Activated naive CD4-positive, alpha-beta T cell treated with anti-CD3 and anti-CD28 coated beads, Interleukin-2, amount 50 U/mL, for 72 hours (primary cell): Measurements from ENCODE around the gene CC2D1A. TPM values are rescaled to one million over a fixed set of nuclear protein-coding genes. Genes with fewer than 3 reads are reported as not detected.
"Not testable (repeated sequence)": the region's sequence is repeated elsewhere in the genome, so short reads cannot be mapped to it uniquely, and the experiment has no call there.

Experiments used
- ATAC-seq, 2 donors: fragments of 150-1000 bp; cut with Tn5 transposase; 2 replicates each; pipeline ENCODE4 v1.10.0; 2021; ENCODE audit warnings: mild to moderate bottlenecking in 2 of 2, moderate library complexity in 2 of 2
- DNase-seq, 2 donors: peaks; one replicate each; pipeline ENCODE4 v3.0.0; 2021 to 2022; ENCODE audit warnings: low spot score in 2 of 2
- H3K27ac Mint-ChIP-seq, 2 donors: one replicate each; pipeline ENCODE4 v1.8.0; 2022; ENCODE audit warnings: mild to moderate bottlenecking in 2 of 2, mixed read lengths in 2 of 2
- H3K36me3 Mint-ChIP-seq, 2 donors: one replicate each; pipeline ENCODE4 v1.8.0; 2022; ENCODE audit warnings: mixed read lengths in 2 of 2
- H3K9me3 Mint-ChIP-seq, 2 donors: one replicate each; pipeline ENCODE4 v1.8.0; 2022; ENCODE audit warnings: mixed read lengths in 2 of 2
- total RNA-seq, 2 donors: library from RNA; stranded (reverse); gene quantifications; one replicate each; pipeline ENCODE4 v1.2.3, GENCODE V29; 2022

The CC2D1A gene
- total RNA-seq, 2 donors from 2014 or later = 29.4 to 57.9 TPM

DNA sequence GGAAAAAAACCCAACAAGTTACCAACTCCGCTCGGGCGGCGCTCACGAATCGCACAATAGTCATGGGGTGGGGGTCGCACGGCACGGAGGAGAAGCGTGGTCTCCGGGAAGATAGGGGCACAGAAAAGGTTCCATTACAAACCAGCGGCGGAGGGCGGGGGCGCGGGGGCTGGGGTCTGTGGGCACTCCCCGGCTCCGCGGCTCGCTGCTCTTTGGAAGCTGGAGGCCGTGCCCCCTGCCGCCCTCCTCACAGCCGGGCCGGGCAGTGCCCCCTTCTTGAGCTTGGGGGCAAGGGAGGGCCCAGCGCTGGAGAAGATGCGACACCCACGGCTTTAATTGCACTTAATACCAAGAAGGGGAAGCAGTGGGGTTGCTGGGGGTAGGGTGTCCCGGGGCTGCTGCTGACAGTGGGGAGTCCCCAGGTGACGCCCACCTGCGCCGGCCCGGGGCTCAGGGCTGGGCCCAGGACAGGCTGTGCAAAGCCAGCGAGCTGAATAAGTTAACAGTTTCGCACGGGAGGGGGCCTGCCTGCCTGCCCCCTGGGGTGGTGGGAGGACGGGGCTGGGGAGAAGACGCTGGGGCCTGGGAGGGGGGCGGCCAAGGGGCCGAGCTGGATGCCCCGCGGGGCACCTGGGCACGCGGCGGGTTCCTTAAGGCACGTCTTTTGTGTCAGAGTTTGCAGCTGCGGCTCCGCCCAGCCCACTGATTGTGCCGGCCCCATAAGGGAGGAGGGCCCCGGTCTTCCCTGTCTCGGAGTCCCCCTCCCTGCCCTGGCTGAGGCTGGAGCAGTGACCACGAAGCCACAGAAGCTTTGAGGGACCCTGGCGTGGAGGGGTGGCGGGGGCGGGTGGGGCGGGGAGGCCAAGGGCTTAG is 56.1 kb downstream of the CC2D1A start:
- Mint-ChIP-seq H3K27ac (no peak overlapping the region), H3K9me3 (no peaks in the 10 kb centered on the region), H3K36me3 (no peaks in the 10 kb centered on the region)
- DNase-seq = no peak
- no peak for ATAC-seq

DNA sequence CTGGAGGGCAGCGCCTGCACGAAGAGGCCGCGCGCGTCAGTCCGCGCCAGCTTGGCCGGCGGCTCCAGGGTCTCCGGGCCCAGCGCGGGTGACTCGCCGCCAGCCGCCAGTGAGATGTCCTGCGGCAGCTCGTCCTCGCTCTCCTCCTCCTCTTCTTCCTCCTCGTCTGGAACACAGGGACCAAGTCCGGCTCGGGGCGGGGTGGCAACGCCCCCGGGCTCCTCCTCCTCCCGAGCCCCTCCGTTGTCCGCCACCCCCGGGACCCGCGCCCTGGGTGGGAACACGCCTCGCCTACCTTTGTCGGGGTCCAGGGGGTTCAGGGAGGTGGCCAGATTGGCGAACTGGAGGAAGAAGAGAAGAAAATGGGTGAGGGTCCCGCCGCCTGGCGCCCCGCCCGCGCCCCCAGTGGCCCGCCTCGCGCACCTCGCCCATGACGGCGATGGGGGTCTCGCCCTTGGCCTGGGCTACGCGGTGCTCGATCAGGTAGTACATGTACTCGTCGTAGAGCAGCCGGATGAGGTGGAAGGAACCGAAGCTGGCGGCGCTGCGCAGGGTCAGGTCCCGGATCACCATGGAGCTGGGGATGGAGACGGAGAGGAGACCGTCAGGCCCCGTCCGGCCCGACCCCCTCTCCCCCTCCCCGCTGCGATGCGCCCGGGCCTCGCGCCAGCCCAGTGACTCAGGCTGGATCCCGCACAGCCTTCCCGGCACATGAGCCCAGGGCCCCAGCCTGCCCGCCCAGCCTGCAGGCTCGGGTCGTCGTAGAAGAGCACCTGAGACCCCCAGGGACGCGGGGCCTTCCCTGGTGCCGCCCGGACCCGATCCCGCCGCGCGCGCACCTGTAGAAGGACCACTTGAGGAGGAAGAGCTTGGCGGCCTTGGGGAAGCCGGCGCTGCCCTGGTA is 57.0 kb downstream of the CC2D1A start:
- Mint-ChIP-seq H3K27ac (no peak overlapping the region), H3K9me3 (no peaks in the 10 kb centered on the region), H3K36me3 (no peaks in the 10 kb centered on the region)
- no peak for DNase-seq
- no peak for ATAC-seq

- DNase-seq = no peak
- H3K36me3 Mint-ChIP-seq = no peaks in the 10 kb centered on the region
- no peak overlapping the region for H3K27ac Mint-ChIP-seq
- H3K9me3 Mint-ChIP-seq = no peaks in the 10 kb centered on the region
- no peak for ATAC-seq
Observed at GRCh38 chr19:13963603-13964105, 57.7 kb downstream of the CC2D1A start.

DNA sequence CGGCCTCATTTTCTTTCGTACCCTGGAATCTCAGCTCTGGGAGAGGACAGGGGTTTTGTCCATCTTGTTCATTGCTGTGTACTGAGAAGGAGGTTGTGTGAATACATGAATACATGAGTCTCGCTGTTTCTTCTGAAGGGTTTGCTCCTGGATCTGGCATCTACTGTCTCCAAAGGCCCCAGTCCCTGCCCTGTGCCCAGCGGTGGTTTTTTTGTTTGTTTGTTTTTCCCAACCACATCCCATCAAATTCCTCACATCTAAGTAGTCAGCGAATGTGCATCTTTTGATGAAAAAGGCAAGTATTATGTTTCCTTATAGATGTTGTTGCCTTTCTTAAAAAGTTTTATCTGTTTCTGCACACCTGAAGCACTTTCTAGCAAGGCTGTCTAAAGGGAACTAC is 58.8 kb downstream of the CC2D1A start:
- H3K36me3 Mint-ChIP-seq = no peaks in the 10 kb centered on the region
- DNase-seq (no peak), ATAC-seq (no peak)
- H3K27ac Mint-ChIP-seq = peak overlapping the region in 1 of 2 donors; percentile 22
- no peaks in the 10 kb centered on the region for H3K9me3 Mint-ChIP-seq

- Mint-ChIP-seq H3K27ac (peak overlapping the region in 1 of 2 donors; percentile 22), H3K9me3 (no peaks in the 10 kb centered on the region), H3K36me3 (no peaks in the 10 kb centered on the region)
- ATAC-seq (no peak), DNase-seq (no peak)
Observed at GRCh38 chr19:13965377-13965896, 59.4 kb downstream of the CC2D1A start.

DNA sequence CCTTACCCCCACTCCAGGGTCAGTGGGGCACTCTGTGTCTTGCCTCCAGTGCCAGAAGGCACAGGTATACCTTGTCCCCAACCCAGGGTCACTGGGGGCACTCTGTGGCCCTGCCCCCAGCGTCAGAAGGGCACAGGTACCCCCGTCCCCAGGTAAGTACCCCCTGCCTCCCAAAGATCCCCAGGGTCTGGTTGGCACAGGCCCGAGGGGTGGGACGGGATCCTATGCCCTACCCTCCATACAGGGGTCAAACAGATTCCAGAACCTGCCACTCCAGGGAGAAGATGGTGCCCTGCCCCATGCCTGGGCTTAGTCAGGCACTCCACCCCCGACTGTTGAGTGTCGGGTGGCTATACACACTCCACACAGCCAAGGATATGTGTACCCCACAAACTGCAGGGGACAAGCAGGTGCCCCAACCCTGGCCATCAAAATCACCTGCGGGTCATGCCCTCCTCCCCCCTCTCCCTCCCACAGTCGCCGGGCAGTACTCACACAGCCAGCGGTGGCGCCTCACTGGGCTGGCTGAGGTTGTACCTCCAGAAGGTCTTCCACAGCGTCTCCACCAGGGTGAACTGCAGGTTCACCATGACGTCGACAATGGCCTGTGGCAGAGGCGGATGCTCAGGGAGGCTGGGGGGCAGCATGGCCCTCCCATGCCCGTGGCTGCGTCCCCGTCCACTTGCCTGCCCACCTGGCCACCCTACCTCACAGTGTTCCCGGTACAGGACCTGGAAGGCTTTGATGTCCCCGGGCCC is 60.1 kb downstream of the CC2D1A start:
- H3K27ac Mint-ChIP-seq = peak overlapping the region in 1 of 2 donors; percentile 60
- no peaks in the 10 kb centered on the region for H3K9me3 Mint-ChIP-seq
- peak in 1 of 2 donors; percentile 21 for ATAC-seq
- no peaks in the 10 kb centered on the region for H3K36me3 Mint-ChIP-seq
- DNase-seq = no peak

DNA sequence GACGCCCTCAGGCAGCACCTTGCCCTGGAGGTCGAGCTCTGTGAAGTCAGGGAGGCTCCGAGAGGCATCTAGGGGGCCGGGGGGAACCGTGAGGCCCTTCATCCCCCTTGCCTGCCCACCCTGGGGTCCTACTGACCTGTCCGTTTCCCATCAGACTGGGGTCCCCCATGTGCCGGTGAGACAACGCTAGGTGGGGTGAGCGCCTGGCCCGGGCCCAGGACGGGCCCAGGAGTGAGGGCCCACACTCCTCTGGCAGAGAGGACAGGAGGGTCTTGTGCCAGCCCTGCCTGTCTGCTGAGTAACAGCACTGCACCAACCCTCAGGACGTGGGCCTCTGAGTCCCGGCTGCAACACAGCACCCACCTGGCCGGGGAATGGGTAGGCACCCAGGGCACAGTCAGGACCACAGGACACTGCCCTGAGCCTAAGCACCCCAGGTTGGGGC is 60.7 kb downstream of the CC2D1A start:
- Mint-ChIP-seq H3K27ac (no peak overlapping the region), H3K9me3 (no peaks in the 10 kb centered on the region), H3K36me3 (no peaks in the 10 kb centered on the region)
- DNase-seq (no peak), ATAC-seq (peak in 1 of 2 donors; percentile 7)

GRCh38 chr19:13967206-13967605 is 61.2 kb downstream of the CC2D1A start:
- H3K36me3 Mint-ChIP-seq, DNase-seq, ATAC-seq, H3K9me3 Mint-ChIP-seq: not testable (repeated sequence)
- peak overlapping the region in 1 of 2 donors; percentile 68 for H3K27ac Mint-ChIP-seq

GRCh38 chr19:13968383-13968935 is 62.5 kb downstream of the CC2D1A start:
- ATAC-seq = no peak
- Mint-ChIP-seq H3K36me3 (no peaks in the 10 kb centered on the region), H3K27ac (no peak overlapping the region), H3K9me3 (no peaks in the 10 kb centered on the region)
- no peak for DNase-seq

- DNase-seq = no peak
- no peak for ATAC-seq
- Mint-ChIP-seq H3K9me3 (no peaks in the 10 kb centered on the region), H3K27ac (no peak overlapping the region), H3K36me3 (no peaks in the 10 kb centered on the region)
Observed at GRCh38 chr19:13968999-13969398, 63.0 kb downstream of the CC2D1A start.

DNA sequence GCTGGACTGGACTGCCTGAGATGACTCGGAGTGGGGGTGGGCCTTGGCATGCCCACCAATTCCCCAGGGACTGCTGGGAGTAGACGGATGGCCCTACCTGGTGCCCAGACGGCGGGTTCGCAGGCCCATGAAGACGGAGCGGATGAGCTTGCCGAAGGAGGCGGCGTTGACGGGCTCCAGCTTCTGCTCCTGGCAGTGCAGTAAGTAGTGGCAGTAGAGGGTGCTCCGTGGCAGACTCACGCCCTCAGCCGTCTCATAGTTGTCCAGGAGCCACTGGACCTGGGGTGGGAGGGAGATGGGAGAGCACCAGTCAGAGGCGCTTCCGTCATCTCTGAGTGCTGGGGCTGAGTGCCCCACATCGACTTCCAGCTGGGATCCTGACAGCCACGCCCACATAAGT is 63.9 kb downstream of the CC2D1A start:
- H3K27ac Mint-ChIP-seq = no peak overlapping the region
- no peaks in the 10 kb centered on the region for H3K36me3 Mint-ChIP-seq
- no peaks in the 10 kb centered on the region for H3K9me3 Mint-ChIP-seq
- DNase-seq (no peak), ATAC-seq (no peak)

DNA sequence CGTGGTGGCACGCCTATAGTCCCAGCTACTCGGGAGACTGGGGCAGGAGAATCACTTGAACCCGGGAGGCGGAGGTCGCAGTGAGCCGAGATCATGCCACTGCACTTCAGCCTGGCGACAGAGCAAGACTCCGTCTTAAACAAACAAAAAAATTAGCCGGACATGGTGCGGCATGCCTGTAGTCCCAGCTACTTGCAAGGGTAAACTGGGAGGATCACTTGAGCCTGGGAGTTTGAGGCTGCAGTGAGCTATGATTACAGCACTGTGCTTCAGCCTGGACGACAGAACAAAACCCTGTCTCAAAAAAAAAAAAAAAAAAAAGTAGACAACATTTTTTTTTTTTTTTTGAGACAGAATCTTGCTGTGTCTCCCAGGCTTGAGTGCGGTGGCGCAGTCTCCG is 65.9 kb downstream of the CC2D1A start:
- not testable (repeated sequence) for DNase-seq, H3K27ac Mint-ChIP-seq, H3K36me3 Mint-ChIP-seq, H3K9me3 Mint-ChIP-seq, ATAC-seq

- Mint-ChIP-seq H3K9me3 (no peaks in the 10 kb centered on the region), H3K27ac (no peak overlapping the region), H3K36me3 (no peaks in the 10 kb centered on the region)
- DNase-seq = no peak
- no peak for ATAC-seq
Observed at GRCh38 chr19:13972368-13973155, 66.6 kb downstream of the CC2D1A start.

- H3K27ac Mint-ChIP-seq, H3K36me3 Mint-ChIP-seq, ATAC-seq, DNase-seq, H3K9me3 Mint-ChIP-seq: not testable (repeated sequence)
Observed at GRCh38 chr19:13973479-13973878, 67.5 kb downstream of the CC2D1A start.

GRCh38 chr19:13974073-13974472 is 68.1 kb downstream of the CC2D1A start:
- peak; percentile 70 to 86 for ATAC-seq
- Mint-ChIP-seq H3K27ac (peak overlapping the region in 1 of 2 donors; percentile 29), H3K36me3 (no peaks in the 10 kb centered on the region), H3K9me3 (no peaks in the 10 kb centered on the region)
- peak in 1 of 2 donors; percentile 41 for DNase-seq
